DMS153 (cell line): ENCODE results near the gene RHEBL1.

ENCODE experiments used
- DNase-seq: peaks from one replicate; lab custom pipeline; 2025; lab: John Stamatoyannopoulos, UW

The RHEBL1 gene

DNA sequence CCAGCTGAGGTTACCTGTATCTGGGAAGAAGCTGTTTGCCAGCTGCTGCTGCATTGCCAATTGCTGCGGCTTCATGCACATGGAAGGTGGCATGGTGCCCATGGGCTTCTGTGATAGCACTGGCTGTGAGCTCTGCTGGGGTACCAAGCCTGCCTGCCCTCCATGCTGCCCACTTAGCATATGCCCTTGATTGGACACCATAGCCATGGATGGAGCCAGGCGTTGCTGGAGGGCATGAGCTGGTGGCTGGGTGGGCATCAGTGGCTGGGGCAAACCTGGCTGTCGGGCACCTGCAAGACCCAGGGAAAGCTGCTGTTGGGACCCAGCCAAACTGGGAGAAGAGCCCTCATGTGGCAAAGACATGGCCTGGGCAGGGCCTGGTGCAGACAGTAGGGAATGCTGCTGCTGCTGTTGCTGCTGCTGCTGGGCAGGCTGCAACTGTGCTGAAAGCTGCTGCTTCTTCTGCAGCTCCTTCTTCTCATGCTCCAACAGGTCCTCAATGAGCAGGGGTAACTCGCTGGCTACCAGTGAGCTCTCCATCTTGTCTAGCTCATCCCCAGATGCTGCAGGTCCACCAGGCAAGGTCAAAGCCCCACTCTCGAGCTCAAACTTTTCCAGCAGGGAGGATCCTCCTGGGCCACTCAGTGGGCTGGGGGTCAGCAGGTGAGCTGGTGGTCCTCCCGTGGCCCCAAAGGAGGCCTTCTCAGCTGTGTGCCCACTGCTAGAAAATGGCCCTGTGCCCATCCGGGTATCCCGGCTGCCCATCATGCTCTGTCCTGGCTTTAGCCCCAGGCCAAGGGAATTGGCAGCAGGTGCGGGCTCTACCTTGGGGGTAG is 32.5 kb downstream of the RHEBL1 start:
- no peak for DNase-seq

DNA sequence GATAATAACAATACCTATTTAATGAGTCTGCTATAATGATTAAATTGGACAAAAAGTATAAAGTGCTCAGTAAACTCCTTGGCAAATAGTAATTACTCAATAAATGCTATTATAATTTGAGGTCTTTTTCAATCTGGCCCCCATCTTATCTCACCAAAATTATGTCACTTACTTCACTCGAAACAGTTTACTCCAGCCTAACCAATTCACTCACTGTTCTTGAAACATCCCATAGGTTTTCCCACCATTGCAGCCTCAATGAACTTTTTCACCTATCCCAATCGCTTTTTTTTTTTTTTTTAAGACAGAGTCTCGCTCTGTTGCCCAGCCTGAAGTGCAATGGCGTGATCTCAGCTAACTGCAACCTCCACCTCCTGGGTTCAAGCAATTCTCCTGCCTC is 33.8 kb downstream of the RHEBL1 start:
- DNase-seq: no peak

DNA sequence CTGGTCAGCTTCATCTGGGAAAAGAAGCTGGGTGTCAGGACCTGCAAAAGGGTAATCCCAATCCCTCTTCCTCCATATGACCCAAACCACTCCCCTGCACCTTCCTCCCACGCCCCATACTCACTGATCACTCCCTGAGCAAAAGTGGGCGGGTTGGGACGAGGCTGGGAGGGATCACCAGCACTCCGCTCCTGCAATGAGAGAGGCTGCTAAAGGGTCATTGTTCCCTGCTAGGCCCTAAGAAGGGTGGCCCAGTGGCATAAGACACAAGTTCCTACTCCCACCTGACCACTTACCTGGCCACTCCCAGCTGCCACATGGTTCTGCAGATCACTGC is 35.5 kb downstream of the RHEBL1 start:
- no peak for DNase-seq

DNA sequence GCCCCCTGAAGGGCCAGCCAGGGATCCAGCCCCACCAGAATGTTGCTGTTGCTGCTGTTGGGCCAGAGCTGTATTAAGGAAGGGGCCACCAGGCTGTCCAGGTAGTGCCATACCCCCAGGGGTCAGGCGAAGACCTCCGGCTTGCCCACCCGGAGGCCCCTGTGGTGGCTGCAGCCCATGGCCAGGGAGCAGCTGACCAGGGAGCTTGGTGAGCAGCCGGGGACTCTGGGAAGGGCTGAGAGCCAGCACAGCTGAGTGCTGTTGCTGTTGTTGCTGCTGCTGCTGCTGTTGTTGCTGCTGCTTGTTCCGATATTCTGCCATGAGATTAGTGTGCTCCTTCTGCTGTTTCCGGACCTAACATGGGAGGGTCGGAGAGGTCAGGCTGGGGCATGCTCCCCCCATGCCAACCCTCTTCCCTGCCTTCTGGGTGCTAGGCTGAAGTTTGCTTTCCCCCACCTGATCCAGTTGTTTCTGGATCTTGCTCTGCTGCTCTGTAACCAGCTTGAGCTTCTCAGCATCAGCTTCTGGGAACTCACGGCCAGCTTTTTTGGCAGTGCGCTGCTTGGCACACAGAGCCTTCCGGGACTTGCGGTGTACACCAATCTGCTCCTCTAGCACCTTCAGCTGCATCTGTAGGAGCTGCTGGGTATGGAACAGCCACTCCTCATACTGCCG is 36.0 kb downstream of the RHEBL1 start:
- DNase-seq: no peak

DNA sequence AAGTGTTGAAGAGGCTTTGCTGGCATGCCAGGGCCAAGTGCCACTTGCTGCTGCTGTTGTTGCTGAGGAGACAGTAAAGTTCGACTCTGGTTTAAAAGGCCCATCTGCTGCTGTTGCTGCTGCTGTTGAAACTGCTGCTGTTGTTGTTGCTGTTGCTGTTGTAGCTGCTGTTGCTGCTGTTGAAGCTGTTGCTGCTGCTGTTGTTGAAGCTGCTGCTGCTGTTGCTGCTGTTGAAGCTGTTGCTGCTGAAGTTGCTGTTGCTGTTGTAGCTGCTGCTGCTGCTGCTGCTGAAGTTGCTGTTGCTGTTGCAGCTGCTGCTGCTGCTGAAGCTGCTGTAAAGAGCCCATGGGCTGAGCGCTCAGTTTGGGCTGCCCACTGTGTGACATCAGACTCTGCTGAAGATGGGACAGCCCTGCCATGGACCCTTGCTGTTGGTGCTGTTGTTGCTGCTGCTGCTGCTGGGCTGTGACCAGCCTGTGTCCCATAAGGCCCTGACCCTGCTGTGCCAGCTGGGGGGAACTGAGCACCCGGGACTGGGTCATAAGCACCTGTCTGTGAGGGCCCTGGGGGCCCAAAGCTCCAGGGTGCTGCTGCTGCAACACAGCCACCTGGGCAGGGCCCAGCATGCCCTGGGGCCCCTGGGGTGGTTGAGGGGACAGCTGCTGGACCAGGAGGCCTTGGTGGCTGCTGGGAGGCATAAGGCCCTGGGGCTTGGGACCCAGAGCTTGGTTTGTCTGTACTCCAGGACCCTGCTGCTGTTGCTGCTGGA is 36.9 kb downstream of the RHEBL1 start:
- DNase-seq: no peak

DNA sequence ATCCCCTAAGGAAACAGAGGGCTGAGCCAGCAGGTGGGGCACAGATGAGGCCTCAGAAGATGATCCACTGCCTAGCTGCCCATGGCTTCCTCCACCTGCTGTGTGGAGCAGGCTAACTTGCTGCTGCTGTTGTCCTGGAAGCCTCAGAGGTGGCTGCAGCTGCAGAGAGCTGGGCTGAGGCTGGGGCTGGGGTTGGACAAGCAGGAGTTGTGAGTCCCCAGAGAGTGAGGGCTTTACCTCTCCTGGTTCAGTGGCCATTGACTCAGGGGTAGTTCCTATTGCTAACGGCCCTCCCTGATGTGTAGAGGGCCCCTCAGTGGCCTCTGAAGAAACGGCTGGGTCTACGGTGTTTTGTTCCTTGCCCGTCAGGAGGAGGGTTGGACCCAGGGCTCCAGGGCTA is 37.5 kb downstream of the RHEBL1 start:
- no peak for DNase-seq

DNA sequence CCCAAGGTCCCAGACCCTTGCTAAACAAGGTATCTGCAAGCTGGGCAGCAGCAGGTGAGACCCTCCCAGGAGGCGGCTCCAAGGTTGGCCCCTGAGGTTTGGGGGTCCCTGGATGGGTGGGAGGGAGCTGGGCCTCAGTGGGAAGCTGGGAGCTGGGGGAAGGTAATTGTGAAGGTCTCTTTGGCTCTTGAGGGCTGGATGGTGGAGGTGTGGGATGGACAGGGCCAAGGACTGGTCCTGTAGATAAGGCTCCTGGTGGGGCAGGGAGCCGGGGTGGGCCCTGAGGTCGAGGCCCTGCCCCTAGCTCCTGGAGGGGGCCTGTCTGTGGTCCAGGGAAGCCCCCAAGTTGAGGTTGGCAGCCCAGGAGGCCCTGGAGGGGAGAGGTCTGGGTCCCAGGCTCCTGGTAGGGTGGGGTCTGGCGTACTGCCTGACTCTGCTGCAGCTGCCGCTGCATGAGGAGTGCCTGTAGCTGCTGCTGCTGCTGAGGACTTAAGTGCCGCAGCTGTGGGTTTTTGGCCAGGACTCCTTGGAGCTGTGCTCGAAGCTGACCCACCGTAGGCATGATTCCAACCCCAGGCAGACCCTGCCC is 38.1 kb downstream of the RHEBL1 start:
- no peak for DNase-seq

DNA sequence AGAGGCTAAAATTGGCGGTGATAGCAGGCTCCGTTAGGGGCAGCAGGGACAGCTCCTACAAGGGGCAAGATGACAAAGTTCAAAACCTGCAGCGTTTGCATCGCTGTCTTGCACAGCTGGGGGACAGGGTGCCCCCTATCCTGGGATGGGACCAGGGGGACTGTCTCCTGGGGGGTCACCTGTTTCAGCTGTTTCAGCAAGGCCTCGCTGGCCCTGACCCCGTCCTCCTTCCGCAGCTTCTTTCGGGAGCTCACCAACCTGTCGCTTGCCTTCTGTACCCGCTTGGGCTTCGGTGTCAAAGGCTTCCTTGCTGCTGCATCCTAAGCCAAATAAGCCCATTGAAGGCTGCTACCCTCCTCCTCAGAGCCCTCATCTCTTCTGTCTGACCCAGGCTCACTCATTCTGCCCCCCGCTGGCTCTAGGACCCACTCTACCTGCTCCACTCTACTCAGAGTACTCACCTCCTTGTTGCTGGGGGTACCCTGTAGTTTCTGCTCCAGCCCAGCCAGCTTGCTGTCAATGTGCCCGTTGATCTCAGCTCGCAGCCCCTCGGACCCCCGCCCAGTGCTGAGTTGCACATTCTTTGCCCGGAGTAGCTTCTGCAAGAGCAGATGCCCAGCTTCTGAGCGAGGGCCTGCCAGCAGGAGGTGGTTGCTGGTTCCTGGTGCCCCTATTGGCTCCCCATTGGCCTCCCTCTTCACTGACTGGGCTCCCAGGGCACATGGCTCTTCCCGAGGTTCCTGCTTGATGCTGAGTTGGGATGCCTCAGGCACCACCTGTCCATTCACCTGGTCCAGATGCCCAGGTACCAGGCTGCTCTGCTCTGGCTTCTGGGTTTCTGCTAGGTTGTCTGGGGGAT is 38.8 kb downstream of the RHEBL1 start:
- no peak for DNase-seq

DNA sequence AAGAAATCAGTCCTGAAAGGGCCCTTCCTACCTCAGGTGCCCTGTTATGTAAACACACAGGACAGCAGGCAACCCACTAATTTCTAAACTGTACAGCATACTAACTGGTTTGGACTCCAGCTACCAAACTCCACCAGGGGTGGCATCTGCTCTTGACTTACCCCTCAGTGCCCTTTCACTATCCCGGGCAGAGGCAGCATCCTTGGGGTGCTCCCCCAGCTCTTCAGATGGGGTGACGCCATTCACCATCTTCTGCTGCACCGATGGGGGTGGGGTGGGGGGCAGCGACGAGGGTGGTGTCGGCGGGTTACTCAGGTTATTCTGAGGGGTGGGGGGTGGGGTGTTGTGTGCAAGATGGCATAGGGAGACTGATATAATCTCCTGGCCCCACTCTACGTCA is 39.7 kb downstream of the RHEBL1 start:
- no peak for DNase-seq

DNA sequence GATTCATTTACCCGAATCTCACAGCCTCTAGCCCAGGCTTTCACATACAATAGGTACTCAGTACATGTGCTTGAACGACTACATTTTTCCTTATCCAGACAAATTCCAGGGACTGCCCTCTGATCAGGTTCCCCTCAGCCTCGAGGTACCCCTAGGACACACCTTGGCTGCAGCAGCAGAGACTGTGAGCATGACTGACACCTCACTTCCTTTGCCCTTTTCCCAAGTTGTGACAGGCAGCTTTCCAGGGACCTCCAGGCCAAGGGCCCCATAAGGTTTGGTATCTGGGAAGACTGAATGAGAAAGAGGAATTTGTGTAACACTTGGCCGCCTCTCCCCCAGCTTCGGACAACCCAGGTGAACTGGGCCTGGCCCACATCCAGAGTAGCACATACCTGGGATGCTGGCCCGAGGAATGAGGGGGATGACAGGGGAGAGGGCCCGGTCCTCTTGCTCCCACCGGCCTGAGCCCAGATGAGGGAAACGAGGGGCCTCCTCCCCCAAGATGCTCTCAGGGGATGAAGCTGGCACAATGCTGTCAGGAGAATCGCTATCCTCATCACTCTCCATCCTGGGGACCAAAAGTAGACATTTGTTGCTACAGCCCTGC is 41.0 kb downstream of the RHEBL1 start:
- no peak for DNase-seq

DNA sequence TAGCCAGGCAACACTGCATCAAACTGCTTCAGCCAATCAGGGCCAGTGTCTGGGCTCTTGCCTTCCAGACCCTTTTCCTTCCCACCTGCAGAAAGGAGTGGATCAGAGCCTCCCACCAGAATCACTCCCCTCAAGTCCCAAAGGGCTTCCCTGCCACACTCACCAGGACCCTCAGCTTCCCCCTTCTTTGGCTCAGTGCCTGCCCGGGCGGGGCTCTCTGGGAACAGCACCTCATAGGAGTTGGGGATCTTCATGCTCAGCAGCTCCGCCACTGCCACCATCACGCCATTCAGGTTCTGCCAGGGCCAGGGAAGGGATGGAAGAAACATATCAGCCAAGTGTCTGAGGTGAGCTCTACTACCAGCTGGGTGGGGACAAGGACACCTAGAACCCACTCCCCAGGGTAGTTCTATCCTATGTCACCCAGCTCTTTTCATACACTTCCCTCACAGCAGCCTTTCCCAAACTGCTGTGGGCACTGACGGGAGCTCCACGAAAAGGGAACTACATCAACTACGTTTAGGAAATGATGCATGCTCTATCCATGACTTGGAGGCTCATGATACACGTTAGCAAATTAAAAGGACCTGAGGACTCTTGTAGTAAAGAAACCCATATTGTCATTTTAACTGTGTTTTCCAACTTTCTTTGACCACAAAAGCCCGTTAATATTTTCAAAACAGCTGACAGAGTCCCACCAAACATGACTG is 41.8 kb downstream of the RHEBL1 start:
- DNase-seq: no peak

DNA sequence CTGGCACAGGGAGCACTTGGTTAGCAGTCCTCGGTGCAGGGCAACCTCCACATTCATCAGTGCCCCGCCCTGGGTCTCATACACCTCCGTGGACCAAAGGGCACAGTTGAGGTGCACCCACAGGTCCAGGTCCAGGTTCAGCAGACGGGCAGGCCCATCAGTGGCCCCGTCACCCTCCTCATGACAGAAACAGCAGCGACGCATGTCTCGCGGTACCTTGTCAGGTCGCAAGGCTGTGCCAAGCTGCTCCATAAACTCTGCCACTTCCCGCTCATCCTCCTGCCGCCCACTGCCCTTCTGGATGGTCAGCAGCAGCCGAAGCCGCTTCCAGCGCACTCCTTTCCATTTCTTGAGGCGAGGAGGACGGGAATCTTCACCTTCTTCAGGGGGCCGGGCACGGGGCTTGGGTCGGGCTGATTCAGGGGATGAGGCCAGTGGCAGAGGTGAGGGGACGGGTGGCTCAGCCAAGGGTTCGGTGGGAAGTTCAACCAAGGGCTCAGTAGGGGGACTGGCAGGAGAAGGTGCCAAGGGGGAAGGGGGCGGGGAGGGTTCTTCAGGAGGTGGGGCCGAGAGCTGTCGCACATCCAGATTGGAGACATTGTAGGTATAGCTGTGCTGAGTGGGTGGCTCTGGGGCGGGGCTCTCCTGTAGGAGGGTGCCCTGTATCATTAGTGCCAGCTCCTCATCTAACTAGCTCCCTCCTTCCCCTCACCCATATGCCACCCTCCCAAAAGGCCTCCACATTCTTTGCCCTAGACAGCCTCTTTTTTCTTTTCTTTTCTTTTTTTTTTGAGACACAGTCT is 42.9 kb downstream of the RHEBL1 start:
- DNase-seq: no peak

DNA sequence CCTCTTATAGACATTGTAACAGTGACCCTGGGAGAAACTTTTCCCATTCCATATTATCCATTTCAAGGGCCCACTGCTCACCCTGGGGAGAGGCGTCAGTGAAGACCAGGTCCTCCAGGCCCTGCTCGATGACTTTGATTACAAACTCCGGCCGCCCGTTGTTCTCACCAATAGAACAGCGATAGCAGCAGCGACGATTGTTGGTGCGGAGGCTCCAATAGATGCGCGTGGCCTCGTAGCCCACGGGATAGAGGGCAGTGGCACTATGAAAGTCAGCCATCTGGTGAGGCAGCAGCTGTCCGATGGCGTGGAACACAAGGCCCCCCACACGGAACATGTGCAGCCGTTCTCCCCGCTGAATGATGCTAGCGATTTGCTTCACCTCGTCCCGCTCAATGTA is 43.7 kb downstream of the RHEBL1 start:
- no peak for DNase-seq

DNA sequence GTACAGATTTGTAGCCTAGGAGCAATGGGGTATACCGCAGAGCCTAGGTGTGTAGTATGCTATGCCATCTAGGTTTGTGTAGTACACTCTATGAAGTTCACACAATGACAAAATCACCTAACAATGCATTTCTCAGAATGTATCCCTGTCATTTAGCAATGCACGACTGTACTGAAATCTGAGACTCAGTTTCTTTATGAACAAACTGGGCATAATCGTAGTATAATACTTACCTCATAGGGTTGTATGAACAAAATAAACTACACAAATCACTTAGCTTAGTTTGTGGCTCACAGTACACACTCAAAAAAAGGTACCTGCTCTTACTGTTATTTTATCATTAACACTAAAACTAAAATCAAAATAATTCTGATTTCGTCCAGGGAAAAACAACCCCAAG is 44.3 kb downstream of the RHEBL1 start:
- no peak for DNase-seq

DNA sequence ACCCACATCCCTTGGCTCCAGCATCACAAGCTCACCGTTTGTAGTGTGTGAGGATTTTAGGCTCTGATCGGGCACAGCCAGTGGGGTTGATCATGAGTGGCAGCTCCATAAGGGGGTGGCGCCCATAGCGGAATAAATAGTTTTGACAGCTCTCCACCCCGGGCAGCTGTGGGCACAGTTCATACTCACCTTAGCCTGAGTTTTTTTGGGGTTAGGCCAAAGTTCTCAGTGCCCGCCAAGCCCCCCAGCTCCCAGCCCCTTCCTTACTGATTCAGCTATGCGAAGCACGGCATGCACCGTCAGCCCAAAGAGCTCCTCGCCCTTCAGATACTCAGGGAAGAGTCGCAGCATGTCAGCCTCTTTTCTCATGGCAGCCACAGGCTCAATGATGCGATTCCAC is 45.2 kb downstream of the RHEBL1 start:
- DNase-seq: no peak

DNA sequence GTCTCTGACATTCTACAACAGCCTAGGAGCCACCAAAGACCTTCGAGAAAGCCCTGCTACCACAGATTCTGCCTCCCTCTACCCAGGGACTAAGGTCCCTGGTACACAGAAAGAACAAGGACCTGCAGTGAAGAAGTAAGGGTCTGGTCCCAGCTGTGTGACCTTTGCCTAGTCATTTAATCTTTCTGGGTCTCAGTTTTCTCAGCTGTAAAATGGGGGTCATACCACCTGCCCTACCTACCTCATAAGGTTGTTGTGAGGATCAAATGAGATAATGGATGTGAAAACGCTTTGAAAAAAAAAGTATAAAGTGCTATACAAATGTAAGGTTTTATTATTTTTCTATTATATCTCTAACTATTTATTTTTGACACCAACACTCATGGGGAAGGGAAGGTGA is 46.0 kb downstream of the RHEBL1 start:
- no peak for DNase-seq

DNA sequence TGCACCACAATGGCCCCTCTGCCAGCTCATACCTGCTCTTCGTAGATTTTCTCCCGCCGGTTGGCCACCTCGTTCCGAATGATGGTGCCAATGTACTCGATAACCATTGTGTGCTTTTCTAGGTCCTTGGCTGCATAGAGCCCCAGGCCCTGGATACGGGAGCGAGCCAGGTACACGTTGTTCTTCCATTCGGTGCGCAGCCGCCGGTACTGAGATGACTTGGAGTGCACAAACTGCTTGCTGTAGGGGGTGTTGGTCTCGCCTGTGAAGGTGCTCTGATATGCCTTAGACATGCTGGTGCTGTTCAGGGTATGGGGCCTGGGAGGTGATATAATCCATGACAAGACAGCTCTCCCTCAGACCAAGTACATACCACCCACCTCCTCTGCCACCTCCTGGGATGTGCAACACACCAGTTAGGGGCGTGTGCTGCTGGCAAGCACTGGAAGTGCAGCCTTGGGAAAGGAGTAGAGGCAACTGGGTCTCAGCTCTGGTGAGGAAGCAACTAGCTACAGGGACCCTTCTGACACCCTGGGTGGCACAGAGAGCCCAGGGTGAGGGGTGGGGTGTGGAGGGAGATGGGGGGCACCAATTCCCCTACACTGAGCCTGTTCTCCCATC is 47.1 kb downstream of the RHEBL1 start:
- no peak for DNase-seq

DNA sequence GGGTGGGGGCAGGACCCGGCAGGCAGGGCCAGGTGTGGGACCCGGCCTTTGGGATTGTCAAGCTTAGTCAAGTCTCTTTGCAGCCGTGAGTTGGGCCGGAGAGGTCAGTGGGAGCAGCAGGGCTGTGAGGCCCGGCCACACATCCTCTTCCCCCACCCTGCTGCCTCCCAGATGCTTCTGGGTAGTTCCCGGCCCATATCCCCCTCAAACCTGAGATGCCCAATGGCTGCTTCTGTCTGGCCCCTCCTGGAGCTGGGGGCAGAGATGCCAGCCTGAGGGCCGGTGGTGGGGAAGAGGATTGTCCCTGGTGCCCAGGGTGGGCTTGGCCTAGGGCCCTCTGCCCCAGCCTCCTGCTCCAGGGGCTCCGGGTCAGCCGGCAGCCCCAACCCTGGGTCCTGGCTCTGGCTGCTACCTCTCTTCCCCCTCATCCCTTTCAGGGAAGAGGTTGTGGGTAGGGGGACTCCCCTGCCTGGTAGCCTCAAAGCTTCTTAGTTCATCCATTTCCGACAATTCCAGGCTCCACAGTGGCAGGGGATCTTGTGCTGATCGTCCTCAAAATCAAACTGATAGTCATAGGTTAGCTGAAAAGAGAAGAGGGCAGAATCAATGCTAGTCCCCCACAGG is 48.4 kb downstream of the RHEBL1 start:
- DNase-seq: no peak

DNA sequence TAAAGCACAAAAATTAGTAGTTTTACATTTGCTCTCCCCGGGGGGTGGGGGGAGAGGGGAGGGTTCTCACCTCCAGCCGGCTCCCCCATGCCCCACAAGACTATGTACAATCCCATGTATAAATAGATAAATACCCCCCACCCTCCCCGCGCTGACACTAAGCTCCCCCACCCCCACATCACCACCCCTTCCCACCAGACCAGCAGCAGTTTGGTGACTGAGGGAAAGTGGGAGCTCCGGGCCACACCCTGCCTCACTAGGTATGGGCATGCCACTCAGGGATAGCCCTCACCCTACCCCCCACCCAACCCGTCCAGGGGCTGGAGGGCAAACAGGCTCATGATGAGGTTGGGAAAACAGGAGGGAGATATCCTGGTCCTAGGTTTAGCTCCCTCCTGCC is 49.3 kb downstream of the RHEBL1 start:
- DNase-seq: no peak
